ENCODE results near the gene APBA2.

Gene APBA2

DNA sequence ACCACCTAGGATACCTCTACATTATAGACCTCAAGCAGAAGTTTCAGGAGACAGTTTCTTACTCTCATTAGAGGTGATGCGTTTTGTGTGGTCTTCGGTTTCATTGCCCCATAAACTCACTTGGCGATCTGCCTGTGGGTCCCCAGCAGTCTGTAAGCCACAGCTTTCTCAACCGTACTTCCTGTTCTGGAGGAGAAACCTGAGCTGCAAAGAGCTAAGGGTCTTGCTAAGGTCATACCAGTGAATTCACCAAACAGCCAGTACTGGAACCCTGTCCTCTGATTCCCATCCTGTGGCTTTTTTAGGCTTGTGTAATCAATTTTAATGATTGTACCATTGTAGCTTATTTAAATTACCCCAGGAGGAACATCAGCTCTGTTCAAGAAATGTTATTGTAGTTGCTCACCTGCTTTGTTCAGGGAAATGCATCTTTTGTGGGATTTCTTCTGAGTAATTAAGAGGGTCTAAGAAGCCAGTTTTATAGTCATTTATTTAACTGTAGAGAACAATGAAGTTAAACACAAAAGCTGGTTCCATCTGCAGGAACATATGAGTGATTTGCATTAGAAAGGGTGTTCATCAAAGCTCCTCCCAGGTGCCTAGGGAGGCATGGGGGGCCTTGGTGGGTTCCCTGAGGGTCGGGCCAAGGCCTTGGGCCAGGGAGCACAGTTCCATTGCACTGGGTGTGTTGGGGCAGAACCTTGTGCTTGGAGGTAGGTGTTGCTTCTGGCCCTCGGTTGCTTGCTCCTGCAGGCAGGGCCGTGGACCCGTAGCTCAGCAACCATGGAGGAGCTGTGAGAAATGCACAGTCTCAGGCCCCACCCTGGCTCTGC is 69.6 kb downstream of the APBA2 start:
- in situ Hi-C loops (cut with MboI; ENCODE audit: low sequenced_read_pairs) = no loop called here

DNA sequence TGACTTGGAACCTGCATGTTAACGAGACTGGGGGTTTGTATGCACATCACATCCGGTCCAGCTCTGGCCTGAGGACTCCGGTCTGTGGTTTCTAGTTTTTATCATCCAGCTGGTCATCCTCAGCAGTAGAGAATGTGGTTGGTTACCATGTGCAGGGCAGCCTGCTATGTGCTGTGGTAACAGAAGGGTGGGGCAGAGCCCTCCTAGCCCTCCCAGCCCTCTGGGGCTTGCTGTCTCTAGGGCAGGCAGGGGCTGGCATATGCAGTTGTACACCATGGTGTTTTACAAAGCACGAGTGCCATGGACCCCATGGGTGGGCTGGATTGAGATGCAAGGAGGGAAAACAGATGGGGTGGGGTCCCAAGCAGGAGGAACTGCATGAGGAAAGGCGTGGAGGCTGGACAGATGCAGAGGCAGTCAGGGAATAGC is 70.2 kb downstream of the APBA2 start:
- in situ Hi-C loops (cut with MboI; ENCODE audit: low sequenced_read_pairs) = no loop called here

DNA sequence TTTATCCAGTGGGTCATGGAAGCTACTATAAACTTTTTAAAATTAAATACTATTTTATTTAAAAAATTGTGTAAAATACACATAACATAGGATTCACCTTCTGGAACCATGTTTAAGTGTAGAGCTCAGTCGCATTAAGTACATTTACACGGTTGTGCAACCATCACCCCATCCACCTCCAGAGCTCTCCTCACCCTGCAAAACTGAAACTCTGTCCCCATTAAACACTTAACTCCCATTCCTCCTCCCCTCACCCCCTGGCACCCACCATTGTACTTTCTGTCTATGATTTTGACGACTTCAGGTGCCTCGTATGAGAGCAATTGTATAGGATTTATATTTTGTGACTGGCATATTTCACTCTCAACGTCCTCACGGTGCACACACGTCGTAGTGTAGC is 70.7 kb downstream of the APBA2 start:
- in situ Hi-C loops (cut with MboI; ENCODE audit: low sequenced_read_pairs) = no loop called here

DNA sequence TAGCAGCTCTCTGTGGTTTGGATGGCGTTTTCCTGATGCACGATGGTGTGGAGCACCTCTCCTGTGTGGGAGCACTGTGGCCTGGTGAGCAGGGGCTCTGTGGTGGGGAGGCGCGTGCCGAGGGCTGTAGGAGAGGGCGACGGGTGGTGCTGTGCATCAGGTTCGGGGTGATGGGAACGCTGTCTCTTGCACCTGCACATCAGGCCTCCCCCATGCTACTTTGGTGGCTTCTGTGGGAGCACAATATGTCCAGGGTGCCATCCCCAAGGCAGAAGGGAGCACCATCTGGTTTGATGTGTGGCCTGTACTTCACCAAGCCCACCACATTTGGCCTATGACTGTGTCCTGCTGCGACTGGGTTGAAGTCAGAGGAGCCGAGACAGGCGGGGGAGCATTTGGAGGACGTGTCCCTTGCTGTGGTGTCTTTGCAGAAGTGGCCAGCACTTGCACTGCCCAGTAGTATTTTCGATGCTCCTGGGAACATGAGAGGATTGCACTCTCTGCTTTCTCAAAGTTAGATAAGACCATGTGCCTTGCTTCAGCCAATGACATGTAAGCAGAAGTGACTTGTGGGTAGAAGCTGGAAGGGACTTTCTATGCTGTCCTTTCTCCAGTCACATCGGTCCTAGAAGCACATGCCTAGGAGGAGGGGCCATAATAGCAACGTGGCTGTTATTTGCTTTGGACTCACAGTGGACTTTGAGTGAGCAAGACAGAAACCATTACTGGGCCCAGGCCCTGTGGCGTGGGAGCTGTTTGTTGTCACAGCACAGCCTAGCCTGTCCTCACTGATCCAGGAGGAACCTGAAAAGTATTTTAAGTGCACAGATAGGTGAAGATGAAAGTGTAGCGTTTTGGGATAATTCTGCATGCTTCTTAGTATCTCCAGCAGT is 72.1 kb downstream of the APBA2 start:
- in situ Hi-C loops (cut with MboI; ENCODE audit: low sequenced_read_pairs) = no loop called here

DNA sequence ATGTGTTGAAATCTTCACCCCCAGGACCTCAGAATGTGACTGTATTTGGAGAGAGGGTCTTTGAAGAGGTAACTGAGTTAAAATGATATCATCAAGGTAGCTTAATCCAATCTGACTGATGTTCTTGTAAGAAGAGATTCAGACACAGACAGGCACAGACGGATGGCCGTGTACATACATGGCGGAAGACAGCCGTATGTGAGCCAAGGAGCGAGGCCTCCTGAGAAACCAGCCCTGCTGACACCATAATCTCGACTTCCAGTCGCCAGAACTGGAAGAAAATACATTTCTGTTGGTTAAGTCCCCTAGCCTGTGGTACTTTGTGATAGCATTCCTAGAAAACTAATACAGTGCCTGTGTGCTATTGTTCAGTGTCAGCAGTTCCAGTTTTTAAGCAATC is 73.6 kb downstream of the APBA2 start:
- in situ Hi-C loops (cut with MboI; ENCODE audit: low sequenced_read_pairs) = no loop called here

DNA sequence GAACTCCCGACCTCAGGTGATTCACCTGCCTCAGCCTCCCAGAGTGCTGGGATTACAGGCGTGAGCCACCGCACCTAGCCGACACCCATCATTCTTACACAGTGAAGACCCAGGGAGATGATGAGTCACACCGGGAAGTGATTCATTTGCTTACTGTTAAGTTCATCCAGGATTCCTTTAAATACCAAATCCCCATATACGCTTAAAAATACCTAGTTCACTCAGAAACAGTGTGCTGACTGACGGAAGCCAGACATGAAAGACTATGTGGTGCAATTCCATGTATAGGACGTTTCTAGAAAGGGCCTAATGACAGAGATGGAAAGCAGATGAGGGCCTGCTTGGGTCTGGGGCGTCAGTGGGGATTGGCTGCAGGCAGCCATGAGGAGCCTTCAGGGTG is 75.2 kb downstream of the APBA2 start:
- in situ Hi-C loops (cut with MboI; ENCODE audit: low sequenced_read_pairs) = no loop called here

DNA sequence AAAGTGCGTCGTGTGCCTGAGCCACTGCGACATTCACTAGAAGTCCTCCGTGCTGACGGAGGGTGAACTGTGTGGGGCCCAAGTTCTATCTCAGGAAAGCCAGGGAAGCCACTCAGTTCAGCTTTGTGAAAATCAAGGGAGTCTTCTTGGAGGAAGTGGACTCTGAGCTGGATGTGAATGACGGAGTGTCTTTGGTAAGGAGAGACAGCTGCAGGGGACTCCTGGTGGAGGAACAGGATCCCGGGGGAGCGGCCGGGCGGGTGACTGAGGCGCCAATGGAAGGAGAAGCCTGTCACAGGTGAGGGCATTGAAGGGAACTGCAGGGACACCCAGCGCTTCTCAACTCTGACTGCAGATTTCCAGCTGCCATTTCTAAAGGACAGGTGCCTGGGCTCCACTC is 75.6 kb downstream of the APBA2 start:
- in situ Hi-C loops (cut with MboI; ENCODE audit: low sequenced_read_pairs) = no loop called here

DNA sequence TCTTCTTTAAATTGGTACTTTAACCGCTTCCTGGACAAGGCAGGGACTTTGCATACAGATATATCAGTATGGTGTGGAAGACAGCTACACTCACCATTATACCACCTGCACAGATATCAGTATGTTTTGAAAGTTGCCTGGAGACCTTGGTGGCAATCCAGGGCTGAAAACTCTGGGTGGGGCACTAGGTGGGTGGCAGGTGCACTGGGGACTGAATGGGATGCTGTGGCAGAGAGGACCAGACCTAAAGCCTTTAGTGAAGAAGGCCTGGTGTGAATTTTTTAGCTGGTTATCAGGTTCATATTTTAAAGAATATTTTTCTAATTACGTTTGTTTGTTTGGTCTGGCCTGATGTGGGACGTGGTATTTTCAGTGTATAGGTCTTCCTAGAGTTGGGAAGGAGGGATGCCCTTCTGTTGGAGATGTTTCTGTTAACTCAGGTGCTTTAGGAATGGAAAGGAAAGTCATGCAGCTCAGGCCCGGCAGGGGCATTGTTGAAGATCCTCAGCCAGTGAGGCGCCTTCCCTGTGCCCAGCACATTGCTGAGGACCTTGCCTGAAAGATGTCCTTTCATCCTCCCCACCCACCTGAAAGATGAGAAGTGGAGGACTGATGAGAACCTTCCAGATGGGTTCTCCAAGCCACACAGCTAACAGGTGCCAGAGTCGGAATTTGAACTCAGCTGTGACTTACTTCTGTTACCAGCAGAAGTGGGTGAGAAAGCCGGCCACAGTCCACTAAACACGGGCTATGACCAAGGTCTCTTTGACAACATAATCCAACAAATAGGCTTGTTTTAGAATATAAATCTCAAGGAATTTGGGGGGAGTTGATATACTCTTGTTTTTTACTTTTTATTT is 77.3 kb downstream of the APBA2 start:
- in situ Hi-C loops (cut with MboI; ENCODE audit: low sequenced_read_pairs) = no loop called here

DNA sequence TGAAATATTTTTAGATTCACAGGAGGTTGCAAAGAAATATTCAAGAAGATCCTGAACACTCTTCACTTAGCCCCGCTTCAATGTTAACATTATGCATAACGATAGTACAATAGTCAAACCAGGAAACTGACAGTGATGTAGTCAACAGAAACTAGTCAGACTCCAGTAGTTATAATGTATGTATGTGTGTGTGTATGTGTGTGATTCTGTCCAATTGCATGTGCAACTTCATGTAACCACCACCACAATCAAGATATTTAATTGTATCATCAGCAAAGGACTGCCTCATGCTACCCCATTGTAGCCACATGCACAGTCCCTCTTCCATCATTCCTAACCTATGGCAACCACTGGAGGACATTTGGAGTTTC is 77.9 kb downstream of the APBA2 start:
- in situ Hi-C loops (cut with MboI; ENCODE audit: low sequenced_read_pairs) = no loop called here

DNA sequence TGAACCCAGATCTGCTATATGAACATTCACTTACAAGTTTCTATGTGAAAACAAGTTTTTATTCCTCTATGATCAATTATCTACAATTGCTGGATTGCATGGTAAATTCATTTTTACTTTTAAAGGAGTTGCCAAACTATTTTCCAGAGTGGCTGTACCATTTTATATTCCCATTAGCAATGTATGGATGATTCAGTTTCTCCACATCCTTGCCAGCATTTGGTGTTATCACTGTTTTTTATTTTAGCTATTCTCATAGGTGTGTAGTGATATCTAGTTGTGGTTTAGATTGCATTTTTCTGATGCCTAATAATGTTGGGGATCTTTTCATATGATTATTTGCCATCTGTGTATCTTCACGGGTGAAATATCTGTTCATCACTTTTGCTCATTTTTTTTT is 78.3 kb downstream of the APBA2 start:
- in situ Hi-C loops (cut with MboI; ENCODE audit: low sequenced_read_pairs) = no loop called here

DNA sequence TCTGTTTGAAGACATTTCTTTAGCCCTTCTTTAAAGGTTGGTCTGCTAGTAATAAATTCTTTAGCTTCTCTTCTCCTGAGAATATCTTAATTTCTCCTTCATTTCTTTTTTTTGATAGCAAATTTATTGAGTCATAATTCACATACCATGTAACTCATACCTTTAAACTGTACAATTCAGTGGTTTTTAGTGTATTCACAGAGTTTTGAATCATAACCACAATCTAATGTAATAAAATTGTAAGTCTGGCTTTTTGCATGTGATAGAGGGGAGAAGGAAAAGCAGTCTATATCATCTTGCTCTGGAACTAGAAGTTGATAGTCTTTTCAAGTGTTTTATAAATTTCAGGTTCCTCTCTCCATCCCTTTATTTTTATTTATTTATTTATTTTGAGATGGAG is 81.3 kb downstream of the APBA2 start:
- in situ Hi-C loops (cut with MboI; ENCODE audit: low sequenced_read_pairs) = no loop called here

DNA sequence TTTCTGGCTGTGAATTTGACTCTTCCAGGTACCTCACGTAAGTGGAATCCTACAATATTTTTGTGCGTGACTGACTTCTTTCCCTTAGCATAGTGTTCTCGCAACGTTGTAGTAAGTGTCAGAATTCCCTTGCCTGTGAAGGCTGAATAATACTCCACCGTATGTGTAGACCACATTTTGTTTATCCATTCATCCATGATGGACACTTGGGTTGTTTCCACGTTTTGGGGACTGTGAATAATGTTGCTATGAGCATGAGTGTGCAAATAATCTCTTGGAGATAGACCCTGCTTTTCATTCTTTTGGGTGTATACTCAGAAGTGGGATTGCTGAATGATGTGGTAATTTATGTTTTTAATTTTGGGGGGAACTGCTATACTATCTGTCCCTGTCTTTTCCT is 82.2 kb downstream of the APBA2 start:
- in situ Hi-C loops (cut with MboI; ENCODE audit: low sequenced_read_pairs) = no loop called here

DNA sequence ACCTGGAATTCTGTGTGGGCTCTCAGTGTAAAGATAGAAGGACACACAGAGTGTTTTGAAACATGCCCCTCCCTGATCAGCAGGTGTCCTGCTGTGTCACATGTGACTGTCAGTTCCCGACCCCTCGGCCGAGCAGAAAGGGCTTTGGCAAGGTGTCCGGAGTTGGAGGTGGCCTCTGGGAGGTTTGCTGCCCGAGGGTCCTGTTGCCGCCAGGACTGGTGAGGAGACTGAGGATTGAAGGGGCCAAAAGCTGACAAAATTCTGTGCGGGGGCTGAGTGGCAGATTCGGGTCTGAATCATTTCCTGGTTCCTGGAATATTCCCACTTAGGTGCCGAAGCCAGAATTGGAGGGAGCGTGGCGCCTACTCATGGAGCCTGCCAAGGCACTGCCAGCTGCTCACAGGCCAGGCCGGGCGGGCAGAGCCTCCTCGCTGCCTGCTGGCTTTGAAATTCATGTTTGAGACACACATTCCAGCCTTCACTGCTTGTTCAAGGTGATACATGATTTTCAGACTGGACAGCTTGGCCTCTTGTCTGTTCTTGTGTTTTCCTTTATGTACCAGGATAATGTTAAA is 83.8 kb downstream of the APBA2 start:
- in situ Hi-C loops (cut with MboI; ENCODE audit: low sequenced_read_pairs) = no loop called here

DNA sequence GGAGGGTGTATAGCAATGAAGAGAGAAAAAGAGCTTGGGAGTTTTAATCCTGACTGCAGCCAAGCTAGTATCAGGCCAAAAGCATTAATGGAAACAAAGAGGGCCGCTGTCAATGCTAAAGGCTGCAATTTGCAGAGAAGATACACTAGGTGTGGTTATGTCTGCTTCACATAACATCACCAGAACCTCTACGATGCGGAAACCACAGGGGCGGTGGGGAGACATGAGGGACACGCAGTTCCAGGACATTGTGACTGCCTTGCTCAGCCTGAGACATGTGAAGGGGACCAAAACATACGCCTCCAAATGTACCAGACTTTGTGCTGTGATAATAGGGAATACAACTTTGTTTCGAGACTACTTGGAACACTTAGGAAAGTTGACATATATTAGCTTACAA is 88.4 kb downstream of the APBA2 start:
- in situ Hi-C loops (cut with MboI; ENCODE audit: low sequenced_read_pairs) = no loop called here

DNA sequence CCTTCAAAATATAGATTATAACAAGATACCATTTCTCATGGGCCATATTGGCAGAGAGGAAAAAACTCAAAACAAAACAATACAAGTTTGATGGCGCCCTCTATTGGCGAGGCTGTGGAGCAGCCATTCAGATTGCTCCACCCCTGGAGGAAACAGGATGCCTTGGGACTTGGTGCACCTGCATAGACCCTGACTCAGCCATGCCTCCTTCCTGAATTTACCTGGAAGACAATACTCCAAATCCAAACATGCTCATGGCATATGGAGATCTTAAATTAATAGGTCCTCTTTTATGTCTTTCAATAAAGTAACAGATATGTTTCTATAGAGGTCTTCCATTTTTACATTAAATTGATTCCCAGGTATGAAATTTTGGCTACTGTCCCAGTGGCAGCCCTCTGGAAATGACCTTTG is 90.0 kb downstream of the APBA2 start:
- in situ Hi-C loops (cut with MboI; ENCODE audit: low sequenced_read_pairs) = no loop called here

DNA sequence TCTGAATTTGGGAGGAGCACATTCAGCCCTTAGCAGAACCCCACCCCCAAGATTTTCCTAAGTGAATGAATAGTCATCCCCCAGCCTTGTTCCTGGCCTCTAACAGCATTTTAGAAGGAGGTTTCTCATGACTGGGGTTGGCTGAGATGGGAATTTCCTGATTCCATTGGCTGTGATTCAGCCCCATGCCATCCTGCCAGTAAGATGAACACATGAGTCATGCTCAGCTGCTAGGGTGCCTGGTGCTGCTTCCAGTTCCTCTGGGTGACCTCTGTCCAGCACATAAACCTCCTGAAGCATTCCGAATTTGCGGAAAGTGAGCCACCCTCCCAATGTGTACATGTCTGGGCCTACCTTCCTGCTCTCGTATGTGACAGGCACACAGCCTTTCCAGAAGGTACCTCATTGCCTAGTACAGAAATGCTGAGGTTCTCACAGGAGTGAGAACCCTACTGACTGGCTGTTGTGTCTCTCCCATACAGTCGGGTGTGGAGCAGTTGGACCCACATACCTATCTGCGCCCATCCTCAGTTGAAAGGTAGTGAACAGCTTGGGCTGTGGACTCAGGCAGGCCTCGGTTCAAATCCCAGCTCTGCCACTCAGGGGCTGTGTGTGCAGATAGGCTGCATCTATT is 91.7 kb downstream of the APBA2 start:
- in situ Hi-C loops (cut with MboI; ENCODE audit: low sequenced_read_pairs) = no loop called here

DNA sequence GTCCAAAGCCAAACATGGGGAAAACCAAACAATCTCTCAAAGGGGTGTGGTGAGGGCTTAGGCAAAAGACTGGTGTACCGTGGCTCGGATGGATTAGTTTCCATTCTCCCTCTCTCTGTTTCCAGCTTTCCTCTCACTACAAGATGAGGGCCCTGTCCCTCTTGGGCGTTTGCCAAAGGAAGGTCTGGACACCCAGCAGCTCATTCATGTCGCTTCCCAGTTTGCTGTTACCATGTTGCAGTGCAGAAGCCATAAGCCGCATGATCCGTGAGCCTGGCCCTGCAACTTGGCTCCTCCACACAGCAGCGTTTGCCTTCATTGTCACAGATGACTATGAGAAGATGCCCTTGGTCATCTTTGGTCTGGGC is 92.2 kb downstream of the APBA2 start:
- in situ Hi-C loops (cut with MboI; ENCODE audit: low sequenced_read_pairs) = no loop called here

DNA sequence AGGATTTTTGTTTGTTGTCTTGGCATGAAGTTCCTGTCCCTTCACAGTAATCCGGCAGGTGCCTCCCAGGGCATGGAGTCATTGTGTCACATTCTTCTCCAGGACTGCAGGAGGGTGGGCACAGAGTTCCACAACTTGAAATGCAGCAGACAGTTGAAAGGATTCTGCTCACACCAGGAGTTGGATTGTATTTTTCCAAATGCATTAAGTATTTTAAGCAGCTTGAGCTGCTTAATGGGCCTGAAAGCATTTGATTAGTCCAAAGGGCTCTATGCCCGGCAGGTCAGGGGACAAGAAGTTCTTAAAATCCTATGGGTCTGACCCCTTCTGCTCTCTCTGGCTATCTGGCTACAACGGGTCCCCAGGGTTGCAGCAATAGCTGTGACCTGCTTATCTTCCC is 92.9 kb downstream of the APBA2 start:
- in situ Hi-C loops (cut with MboI; ENCODE audit: low sequenced_read_pairs) = no loop called here

DNA sequence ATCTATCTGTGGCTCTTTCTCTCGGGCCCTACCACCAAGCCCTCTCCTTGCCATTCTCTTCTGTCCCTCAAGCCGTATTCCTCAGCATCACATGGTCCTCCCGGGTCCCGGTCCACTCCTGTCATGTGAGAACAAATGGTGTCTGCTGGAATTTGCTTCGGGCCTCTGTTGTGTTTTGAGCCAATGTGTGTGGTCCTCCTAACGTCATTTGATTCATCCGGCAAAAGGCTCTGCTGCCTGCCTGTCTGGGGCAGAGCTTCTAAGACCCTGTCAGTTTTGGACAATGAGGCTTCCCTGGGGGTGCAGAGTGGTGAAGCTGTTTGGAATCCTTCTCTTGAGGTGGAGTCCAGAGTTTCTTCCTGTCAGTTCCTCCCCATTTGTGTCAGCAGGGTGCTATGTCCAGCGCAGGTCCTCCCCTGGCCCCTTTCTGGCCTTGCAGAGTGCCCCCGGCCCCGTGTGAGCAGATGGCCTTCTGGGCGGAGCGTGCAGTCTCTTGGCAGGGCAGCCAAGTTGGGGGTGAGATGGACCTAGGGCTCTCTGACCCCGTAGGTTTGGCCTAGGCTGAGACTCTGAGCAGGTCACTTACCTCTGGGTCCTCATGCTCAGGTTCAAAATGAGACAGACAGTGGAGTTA is 93.6 kb downstream of the APBA2 start:
- in situ Hi-C loops (cut with MboI; ENCODE audit: low sequenced_read_pairs) = no loop called here

All from hTERT RPE-1 (cell line).